IMR-90 (cell line): ENCODE results near the gene C1QL1.

ENCODE experiments used
- BHLHE40 ChIP-seq: fragments of 150-350 bp; IDR thresholded peaks from 2 replicates; pipeline ENCODE4 v1.6.1; 2016; ENCODE audit warnings: mild to moderate bottlenecking, low read depth, low read length
- CEBPB ChIP-seq: IDR thresholded peaks from 2 replicates; pipeline ENCODE4 v1.6.1; 2012; ENCODE audit warnings: low read depth, low read length, improper control_type of control experiment
- CTCF ChIP-seq: conservative IDR thresholded peaks from 2 replicates; pipeline ENCODE4 v1.5.1; 2012; ENCODE audit warnings: mild to moderate bottlenecking, low read depth, low read length, improper control_type of control experiment
- POLR2A ChIP-seq: IDR thresholded peaks from 2 replicates; pipeline ENCODE4 v1.6.1; 2012; ENCODE audit warnings: mild to moderate bottlenecking, low read depth, low read length
- RCOR1 ChIP-seq: IDR thresholded peaks from 2 replicates; pipeline ENCODE4 v1.6.1; 2012; ENCODE audit warnings: mild to moderate bottlenecking, low read length, improper control_type of control experiment; ENCODE audit not compliant: insufficient replicate concordance
- RFX5 ChIP-seq: IDR thresholded peaks from 2 replicates; pipeline ENCODE4 v1.8.0; 2012; ENCODE audit warnings: low read depth, mild to moderate bottlenecking, low read length, moderate library complexity
- SMC3 ChIP-seq: fragments of 150-350 bp; IDR thresholded peaks from 2 replicates; pipeline ENCODE4 v1.6.1; 2016; ENCODE audit warnings: low read depth, mild to moderate bottlenecking, antibody characterized with exemption, low read length, moderate library complexity

DNA sequence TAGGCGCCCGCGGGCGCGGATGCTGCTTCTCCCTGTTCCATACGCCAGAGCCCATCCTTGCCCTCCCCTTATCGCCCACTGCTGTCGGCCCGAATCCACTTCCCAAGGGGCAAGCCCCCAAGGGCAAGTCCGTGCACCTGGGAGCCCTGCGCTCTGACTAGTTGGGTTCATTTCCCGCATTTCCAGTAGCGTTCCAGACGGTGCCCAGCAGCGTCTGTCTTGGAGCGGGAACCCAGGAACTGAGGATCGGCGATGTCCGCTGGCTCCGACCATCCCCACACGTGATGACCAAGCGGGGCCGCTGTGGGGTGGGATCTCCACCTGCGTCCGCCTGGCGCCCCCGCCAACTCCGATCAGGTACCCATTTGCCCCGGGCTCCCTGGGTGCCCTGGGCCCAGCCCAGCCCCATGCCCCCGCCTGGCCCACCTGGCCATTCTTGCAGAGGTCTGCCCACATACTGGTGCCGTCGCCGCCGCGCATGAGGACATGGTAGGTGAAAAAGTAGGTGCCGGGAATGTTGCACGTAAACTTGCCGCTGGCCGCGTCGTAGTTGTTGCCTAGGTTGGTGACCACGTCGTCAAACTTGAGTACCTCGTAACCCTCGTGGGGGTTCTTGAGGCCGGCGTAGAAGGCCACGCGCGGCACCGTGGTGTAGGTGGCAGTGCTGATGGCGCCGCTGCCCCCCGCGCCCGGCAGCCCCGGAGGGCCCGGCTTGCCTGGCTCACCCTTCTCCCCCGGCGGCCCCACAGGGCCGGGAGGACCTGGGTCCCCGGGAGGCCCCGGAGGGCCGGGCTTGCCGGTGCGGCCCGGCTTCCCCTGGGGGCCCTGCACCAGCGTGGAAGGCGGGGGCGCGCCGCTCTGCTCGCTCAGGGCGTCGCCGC, 837 bp downstream of the C1QL1 start:
- TF ChIP-seq CTCF (no peak), BHLHE40 (no peak), CEBPB (no peak), RFX5 (no peak), RCOR1 (no peak), POLR2A (no peak), SMC3 (no peak)
